PC-3 (cell line): ENCODE results near the gene MDM4.

Experiments used
- CTCF ChIP-seq: fragments of 300-600 bp; sonication (generic); conservative IDR thresholded peaks from 2 replicates; pipeline ENCODE4 v1.5.1; 2017; ENCODE audit warnings: antibody characterized with exemption, low read depth, mild to moderate bottlenecking, low read length
- EZH2 ChIP-seq: fragments of 300-600 bp; sonication (generic); IDR thresholded peaks from one replicate; pipeline ENCODE4 v1.6.1; 2017; ENCODE audit warnings: antibody characterized with exemption, mild to moderate bottlenecking, low read length; ENCODE audit not compliant: unreplicated experiment
- EZH2phosphoT487 ChIP-seq: fragments of 300-600 bp; sonication (generic); IDR thresholded peaks from 2 replicates; pipeline ENCODE4 v1.6.1; 2018; ENCODE audit warnings: mild to moderate bottlenecking, antibody characterized with exemption, low read length, borderline replicate concordance

GRCh38 chr1:204505674-204506200 is 10.5 kb upstream of the MDM4 start:
- TF ChIP-seq CTCF = no peak
- TF ChIP-seq EZH2 = no peak
- no peak for TF ChIP-seq EZH2phosphoT487
